Smooth muscle cell (in vitro differentiated cells): ENCODE data around the gene APOM. TPM values are rescaled to one million over a fixed set of nuclear protein-coding genes. Genes with fewer than 3 reads are reported as not detected.

ENCODE experiments used
- DNase-seq: peaks from one replicate; lab custom pipeline; 2025; ENCODE audit not compliant: unreplicated experiment; lab: John Stamatoyannopoulos, UW
- H2AFZ ChIP-seq: fragments of 200-600 bp; sonication (generic); 2 replicates; pipeline ENCODE4 v1.6.0; 2016; ENCODE audit warnings: antibody characterized with exemption, low read depth, mild to moderate bottlenecking
- H3F3A ChIP-seq: fragments of 200-600 bp; sonication (generic); 2 replicates; pipeline ENCODE4 v1.6.0; 2017; ENCODE audit warnings: antibody characterized with exemption, low read depth
- H3K27ac ChIP-seq: fragments of 200-600 bp; sonication (generic); 2 replicates; pipeline ENCODE4 v1.5.1; 2016; ENCODE audit warnings: low read depth, mild to moderate bottlenecking
- H3K27me3 ChIP-seq: fragments of 200-600 bp; sonication (generic); 2 replicates; pipeline ENCODE4 v1.6.1; 2016; ENCODE audit warnings: low read depth, mild to moderate bottlenecking
- H3K36me3 ChIP-seq: fragments of 200-600 bp; sonication (generic); 2 replicates; pipeline ENCODE4 v1.5.1; 2016; ENCODE audit warnings: low read depth
- H3K4me1 ChIP-seq: fragments of 200-600 bp; sonication (generic); 2 replicates; pipeline ENCODE4 v1.5.1; 2016; ENCODE audit warnings: low read depth
- H3K4me2 ChIP-seq: fragments of 200-600 bp; sonication (generic); 2 replicates; pipeline ENCODE4 v1.6.0; 2016; ENCODE audit warnings: mild to moderate bottlenecking
- H3K4me3 ChIP-seq: fragments of 200-600 bp; sonication (generic); 2 replicates; pipeline ENCODE4 v1.5.1; 2016; ENCODE audit warnings: mild to moderate bottlenecking
- H3K79me2 ChIP-seq: fragments of 200-600 bp; sonication (generic); 2 replicates; pipeline ENCODE4 v1.6.0; 2016; ENCODE audit warnings: low read depth, mild to moderate bottlenecking
- H3K9ac ChIP-seq: fragments of 200-600 bp; sonication (generic); 2 replicates; pipeline ENCODE4 v1.6.0; 2016; ENCODE audit warnings: low read depth
- H3K9me3 ChIP-seq: fragments of 200-600 bp; sonication (generic); replicated peaks from 2 replicates; pipeline ENCODE4 v1.5.1; 2016; ENCODE audit warnings: low read depth
- H4K20me1 ChIP-seq: fragments of 200-600 bp; sonication (generic); 2 replicates; pipeline ENCODE4 v1.6.0; 2016; ENCODE audit warnings: low read depth
- WGBS: methylation state at CpG from one replicate; pipeline ENCODE4 v1.1.7; 2016; ENCODE audit warnings: low lambda C conversion rate; 5-methylcytosine and 5-hydroxymethylcytosine counted together
- polyA plus RNA-seq: library from polyadenylated mRNA; unstranded; fragments of >200 nt; fragmentation: Nextera tagmentation; extraction: Ambion mirVana; gene quantifications from 2 replicates; pipeline ENCODE4 v1.2.1, GENCODE V29; 2016
- total RNA-seq: library from RNA; depleted of rRNA; stranded (reverse); fragments of >200 nt; gene quantifications from 2 replicates; pipeline ENCODE4 v1.2.3, GENCODE V29; 2014
- TF ChIP-seq, protein P1 (sequence below): fragments of 200-600 bp; sonication (generic); IDR thresholded peaks from 2 replicates; pipeline ENCODE4 v1.5.1; 2017; ENCODE audit warnings: borderline replicate concordance, mild to moderate bottlenecking, antibody characterized with exemption; ENCODE audit not compliant: insufficient read depth, poor library complexity, severe bottlenecking

Gene APOM
- total and polyA plus RNA-seq, 2 experiments from 2014 or later: 2.3 to 2.7 TPM

DNA sequence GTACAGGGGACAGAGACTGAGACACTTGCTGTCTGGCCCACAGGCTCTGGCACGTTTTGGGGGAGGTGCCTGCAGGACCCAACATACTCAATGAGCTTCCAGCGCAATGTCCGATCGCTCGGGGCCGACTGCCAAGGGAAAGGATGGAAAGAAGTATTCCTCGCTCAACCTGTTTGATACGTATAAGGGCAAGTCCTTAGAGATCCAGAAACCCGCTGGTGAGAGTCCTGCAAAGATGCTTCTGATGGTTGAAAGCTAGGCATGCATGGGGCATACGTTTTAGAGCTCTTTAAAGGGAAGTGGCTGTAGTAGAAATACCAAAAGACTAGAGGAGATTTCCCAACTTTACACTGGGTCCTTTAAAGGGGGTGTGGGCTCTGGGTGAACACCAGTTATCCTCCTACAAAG is 33.0 kb upstream of the APOM start:
- peaks cover 66% of the 10 kb centered on the region for H4K20me1 ChIP-seq
- H3K4me3 ChIP-seq: peak overlapping the region; percentile 85
- peak overlapping the region; percentile 97 for H3K4me2 ChIP-seq

DNA sequence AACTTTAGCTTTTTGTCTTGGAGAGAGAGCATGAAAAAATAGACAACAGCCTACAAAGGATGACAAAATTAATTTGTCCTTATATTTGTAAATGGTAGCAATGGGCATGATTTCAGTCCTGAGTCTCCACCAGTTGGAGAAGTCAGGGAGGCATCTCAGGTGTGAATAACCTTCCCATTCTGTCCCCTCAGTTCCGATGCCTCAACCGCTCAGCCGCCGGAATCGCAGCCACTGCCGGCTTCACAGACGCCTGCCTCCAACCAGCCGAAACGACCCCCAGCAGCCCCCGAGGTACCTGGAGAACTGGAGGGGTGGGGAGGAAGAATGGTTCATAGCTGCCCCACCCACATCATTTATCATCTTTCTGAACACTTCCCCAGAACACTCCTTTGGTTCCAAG is 31.6 kb upstream of the APOM start:
- Histone ChIP-seq H3K9ac (no peak overlapping the region), H2AFZ (no peak overlapping the region), H3K36me3 (peaks cover 23% of the 10 kb centered on the region), H3K4me2 (no peak overlapping the region), H3K79me2 (peaks cover 71% of the 10 kb centered on the region), H3K4me1 (peaks cover 13% of the 10 kb centered on the region), H3K27me3 (no peaks in the 10 kb centered on the region), H3F3A (peaks cover 20% of the 10 kb centered on the region), H3K4me3 (no peak overlapping the region), H3K9me3 (no peaks in the 10 kb centered on the region), H3K27ac (no peak overlapping the region), H4K20me1 (peaks cover 79% of the 10 kb centered on the region)
- WGBS: over 99% methylated on average over 10 of the region's 10 CpGs
- TF ChIP-seq, protein P1, sequence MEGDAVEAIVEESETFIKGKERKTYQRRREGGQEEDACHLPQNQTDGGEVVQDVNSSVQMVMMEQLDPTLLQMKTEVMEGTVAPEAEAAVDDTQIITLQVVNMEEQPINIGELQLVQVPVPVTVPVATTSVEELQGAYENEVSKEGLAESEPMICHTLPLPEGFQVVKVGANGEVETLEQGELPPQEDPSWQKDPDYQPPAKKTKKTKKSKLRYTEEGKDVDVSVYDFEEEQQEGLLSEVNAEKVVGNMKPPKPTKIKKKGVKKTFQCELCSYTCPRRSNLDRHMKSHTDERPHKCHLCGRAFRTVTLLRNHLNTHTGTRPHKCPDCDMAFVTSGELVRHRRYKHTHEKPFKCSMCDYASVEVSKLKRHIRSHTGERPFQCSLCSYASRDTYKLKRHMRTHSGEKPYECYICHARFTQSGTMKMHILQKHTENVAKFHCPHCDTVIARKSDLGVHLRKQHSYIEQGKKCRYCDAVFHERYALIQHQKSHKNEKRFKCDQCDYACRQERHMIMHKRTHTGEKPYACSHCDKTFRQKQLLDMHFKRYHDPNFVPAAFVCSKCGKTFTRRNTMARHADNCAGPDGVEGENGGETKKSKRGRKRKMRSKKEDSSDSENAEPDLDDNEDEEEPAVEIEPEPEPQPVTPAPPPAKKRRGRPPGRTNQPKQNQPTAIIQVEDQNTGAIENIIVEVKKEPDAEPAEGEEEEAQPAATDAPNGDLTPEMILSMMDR: no peak
- DNase-seq: no peak

More for the DNA sequence above, 33.0 kb upstream of the APOM start:
- Histone ChIP-seq H3K9me3 (no peaks in the 10 kb centered on the region), H3K36me3 (peaks cover 13% of the 10 kb centered on the region), H3K79me2 (peaks cover 66% of the 10 kb centered on the region), H3K9ac (no peak overlapping the region), H3K4me1 (peaks cover 13% of the 10 kb centered on the region), H3K27ac (peak overlapping the region; percentile 98), H2AFZ (no peak overlapping the region), H3F3A (peaks cover 11% of the 10 kb centered on the region), H3K27me3 (no peaks in the 10 kb centered on the region)
- TF ChIP-seq, protein P1: no peak
- DNase-seq: no peak
- WGBS: 68% methylated on average over 10 of the region's 10 CpGs

DNA sequence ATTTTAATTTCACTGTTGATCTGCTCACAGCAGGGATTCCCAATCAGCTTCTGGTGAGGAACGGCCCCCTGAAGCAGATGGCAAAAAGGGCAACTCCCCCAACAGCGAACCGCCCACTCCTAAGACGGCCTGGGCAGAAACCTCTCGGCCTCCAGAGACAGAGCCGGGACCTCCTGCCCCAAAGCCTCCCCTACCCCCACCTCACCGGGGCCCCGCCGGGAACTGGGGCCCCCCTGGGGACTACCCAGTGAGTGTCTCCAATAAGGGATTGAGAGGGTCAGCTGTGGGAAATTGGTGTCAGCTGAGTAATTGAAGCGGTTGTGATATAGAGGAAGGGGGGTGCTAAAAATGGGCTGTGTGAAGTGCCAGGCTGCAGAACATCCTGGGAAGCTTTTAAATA is 28.7 kb upstream of the APOM start:
- no peaks in the 10 kb centered on the region for H3K9me3 ChIP-seq
- no peaks in the 10 kb centered on the region for H3K27me3 ChIP-seq
- H3K4me3 ChIP-seq: no peak overlapping the region
- no peak overlapping the region for H3K27ac ChIP-seq
- H3K79me2 ChIP-seq: peaks cover 64% of the 10 kb centered on the region
- peaks cover 90% of the 10 kb centered on the region for H4K20me1 ChIP-seq
- 94% methylated on average over 10 of the region's 10 CpGs for WGBS
- H3K9ac ChIP-seq: no peak overlapping the region
- H3K4me1 ChIP-seq: peaks cover 9% of the 10 kb centered on the region
- no peak overlapping the region for H2AFZ ChIP-seq
- peaks cover 24% of the 10 kb centered on the region for H3K36me3 ChIP-seq
- DNase-seq: no peak
- TF ChIP-seq, protein P1: no peak
- no peak overlapping the region for H3K4me2 ChIP-seq
- peaks cover 30% of the 10 kb centered on the region for H3F3A ChIP-seq

DNA sequence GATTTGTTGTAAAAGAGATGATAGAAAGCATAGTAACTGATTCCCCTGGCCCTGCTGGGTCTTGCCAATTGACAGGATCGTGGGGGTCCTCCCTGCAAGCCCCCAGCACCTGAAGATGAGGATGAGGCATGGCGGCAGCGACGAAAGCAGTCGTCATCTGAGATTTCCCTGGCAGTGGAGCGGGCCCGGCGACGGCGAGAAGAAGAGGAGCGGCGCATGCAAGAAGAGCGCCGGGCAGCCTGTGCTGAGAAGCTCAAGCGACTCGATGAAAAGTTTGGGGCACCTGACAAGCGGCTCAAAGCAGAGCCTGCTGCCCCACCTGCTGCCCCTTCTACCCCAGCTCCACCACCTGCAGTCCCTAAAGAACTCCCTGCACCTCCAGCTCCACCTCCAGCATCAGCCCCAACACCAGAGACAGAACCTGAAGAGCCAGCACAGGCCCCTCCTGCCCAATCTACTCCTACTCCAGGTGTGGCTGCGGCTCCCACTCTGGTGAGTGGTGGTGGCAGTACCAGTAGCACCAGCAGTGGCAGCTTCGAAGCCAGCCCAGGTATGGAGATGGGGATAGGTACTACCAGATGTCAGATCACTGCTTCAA is 27.9 kb upstream of the APOM start:
- WGBS: 97% methylated on average over 11 of the region's 19 CpGs
- H3K79me2 ChIP-seq: peaks cover 57% of the 10 kb centered on the region
- H3K27me3 ChIP-seq: no peaks in the 10 kb centered on the region
- peaks cover 29% of the 10 kb centered on the region for H3K36me3 ChIP-seq
- no peaks in the 10 kb centered on the region for H3K9me3 ChIP-seq
- no peak overlapping the region for H3K4me3 ChIP-seq
- no peak overlapping the region for H3K4me2 ChIP-seq
- no peak overlapping the region for H2AFZ ChIP-seq
- peaks cover 88% of the 10 kb centered on the region for H4K20me1 ChIP-seq
- peaks cover 35% of the 10 kb centered on the region for H3F3A ChIP-seq
- no peak overlapping the region for H3K27ac ChIP-seq
- H3K9ac ChIP-seq: no peak overlapping the region
- DNase-seq: no peak
- TF ChIP-seq, protein P1: no peak
- H3K4me1 ChIP-seq: peaks cover under 1% of the 10 kb centered on the region
